Erythroblast (primary cell): Measurements from ENCODE around the gene TEX35.

Experiments used
- GATA1 ChIP-seq: IDR thresholded peaks from 2 replicates; pipeline ENCODE4 v1.6.1; 2011; ENCODE audit warnings: low read depth, mild to moderate bottlenecking, control low read depth, low read length, moderate library complexity
- POLR2A ChIP-seq: IDR thresholded peaks from 2 replicates; pipeline ENCODE4 v1.6.1; 2011; ENCODE audit warnings: mild to moderate bottlenecking, low read length

DNA sequence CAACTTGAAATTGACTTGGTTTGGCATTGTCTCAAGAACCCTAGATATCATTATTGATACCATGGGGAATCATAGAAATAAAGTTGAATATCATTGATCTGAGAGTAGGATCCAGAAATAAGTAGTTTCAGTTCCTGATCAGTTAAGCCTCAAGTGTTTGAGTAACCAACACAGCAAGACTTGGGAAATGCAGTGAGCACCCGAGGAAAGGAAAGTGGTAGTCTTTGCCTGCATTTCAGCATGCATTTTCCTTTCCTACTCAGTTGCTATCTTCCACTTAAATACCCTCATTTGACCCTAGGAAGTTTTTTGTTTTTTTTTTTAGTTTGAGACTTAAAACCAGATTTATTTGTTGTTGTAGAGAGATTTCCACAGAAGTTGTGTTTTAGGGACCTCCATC lies 35.1 kb upstream of the TEX35 start:
- TF ChIP-seq POLR2A (no peak), GATA1 (no peak)
